Ovary (tissue), 3 donors: Measurements from ENCODE around the gene WDR43.

Experiments used
- CTCF ChIP-seq, 3 donors: fragments of 450-650 bp in 2 of 3; fragments of 200-600 bp in 1 of 3; IDR thresholded peaks; one replicate each; pipeline versions ENCODE4 v1.5.1 to v1.8.0; 2016 to 2022; ENCODE audit warnings: antibody characterized with exemption in 3 of 3, mild to moderate bottlenecking in 1 of 3
- EP300 ChIP-seq: sonication (generic); formaldehyde crosslinking; IDR thresholded peaks from one replicate; pipeline ENCODE4 v1.6.1; 2017; ENCODE audit warnings: antibody characterized with exemption
- POLR2A ChIP-seq: fragments of 450-650 bp; IDR thresholded peaks from one replicate; pipeline ENCODE4 v1.6.1; 2017; ENCODE audit warnings: antibody characterized with exemption, mild to moderate bottlenecking, moderate library complexity
- donor health status: DM: no; HTN: no; CAD: no.

GRCh38 chr2:28990445-28990844 lies 96.0 kb downstream of the WDR43 start:
- no peak for TF ChIP-seq CTCF (IDR thresholded peaks at IDR 0.05)
- TF ChIP-seq POLR2A: no peak
- TF ChIP-seq EP300: no peak
